DND-41 (cell line): ENCODE data around the gene HOXD10.

ENCODE experiments used
- ATAC-seq: fragments of 200-7000 bp; cut with Tn5 transposase; 3 replicates; pipeline ENCODE4 v1.9.1; 2021; ENCODE audit warnings: low read depth; ENCODE audit not compliant: insufficient read depth
- DNase-seq: peaks from one replicate; pipeline ENCODE4 v3.0.0-alpha.2; 2020
- H2AFZ ChIP-seq: 2 replicates; pipeline ENCODE4 v1.6.0; 2012; ENCODE audit warnings: low read depth, low read length
- H3K27ac ChIP-seq: 2 replicates; pipeline ENCODE4 v1.5.1; 2012; ENCODE audit warnings: low read length, inconsistent platforms
- H3K27me3 ChIP-seq: fragments of 200-600 bp; sonication (generic); 2 replicates; pipeline ENCODE4 v1.6.0; 2012; ENCODE audit warnings: low read length, mild to moderate bottlenecking, inconsistent platforms; ENCODE audit not compliant: insufficient read depth, poor library complexity
- H3K36me3 ChIP-seq: 2 replicates; pipeline ENCODE4 v1.5.1; 2012; ENCODE audit warnings: low read length, inconsistent platforms; ENCODE audit not compliant: insufficient read depth
- H3K4me1 ChIP-seq: 2 replicates; pipeline ENCODE4 v1.5.1; 2012; ENCODE audit warnings: mild to moderate bottlenecking, low read length; ENCODE audit not compliant: insufficient read depth
- H3K4me2 ChIP-seq: 2 replicates; pipeline ENCODE4 v1.6.0; 2012; ENCODE audit warnings: mild to moderate bottlenecking, moderate library complexity, low read length, inconsistent platforms; ENCODE audit not compliant: insufficient read depth
- H3K4me3 ChIP-seq, 2 experiments: fragments of 200-600 bp in 1 of 2; shearing (Covaris generic) in 1 of 2; 2 replicates each; pipeline ENCODE4 v1.5.1; 2012 to 2016; ENCODE audit warnings: inconsistent platforms in 2 of 2, low read length in 2 of 2, mild to moderate bottlenecking in 2 of 2, low read depth in 1 of 2, moderate library complexity in 1 of 2
- H3K79me2 ChIP-seq: 2 replicates; pipeline ENCODE4 v1.6.0; 2012; ENCODE audit warnings: low read length, inconsistent platforms; ENCODE audit not compliant: insufficient read depth
- H3K9ac ChIP-seq: 2 replicates; pipeline ENCODE4 v1.6.0; 2012; ENCODE audit warnings: low read depth, mild to moderate bottlenecking, inconsistent platforms, low read length, moderate library complexity
- H3K9me3 ChIP-seq: 2 replicates; pipeline ENCODE4 v1.5.1; 2012; ENCODE audit warnings: low read length, moderate library complexity, mild to moderate bottlenecking, inconsistent platforms; ENCODE audit not compliant: insufficient read depth, severe bottlenecking
- H4K20me1 ChIP-seq: 2 replicates; pipeline ENCODE4 v1.6.0; 2012; ENCODE audit warnings: low read length; ENCODE audit not compliant: insufficient read depth
- EZH2 ChIP-seq: IDR thresholded peaks from 3 replicates; pipeline ENCODE4 v1.6.1; 2012; ENCODE audit warnings: borderline replicate concordance, low read depth, mild to moderate bottlenecking, moderate library complexity, low read length, inconsistent platforms; ENCODE audit not compliant: severe bottlenecking
- TF ChIP-seq, protein P1 (sequence below): IDR thresholded peaks from 2 replicates; pipeline ENCODE4 v1.5.1; 2012; ENCODE audit warnings: borderline replicate concordance, low read length, moderate library complexity, mild to moderate bottlenecking; ENCODE audit not compliant: poor library complexity, severe bottlenecking; ENCODE audit errors: extremely low read depth

The HOXD10 gene

DNA sequence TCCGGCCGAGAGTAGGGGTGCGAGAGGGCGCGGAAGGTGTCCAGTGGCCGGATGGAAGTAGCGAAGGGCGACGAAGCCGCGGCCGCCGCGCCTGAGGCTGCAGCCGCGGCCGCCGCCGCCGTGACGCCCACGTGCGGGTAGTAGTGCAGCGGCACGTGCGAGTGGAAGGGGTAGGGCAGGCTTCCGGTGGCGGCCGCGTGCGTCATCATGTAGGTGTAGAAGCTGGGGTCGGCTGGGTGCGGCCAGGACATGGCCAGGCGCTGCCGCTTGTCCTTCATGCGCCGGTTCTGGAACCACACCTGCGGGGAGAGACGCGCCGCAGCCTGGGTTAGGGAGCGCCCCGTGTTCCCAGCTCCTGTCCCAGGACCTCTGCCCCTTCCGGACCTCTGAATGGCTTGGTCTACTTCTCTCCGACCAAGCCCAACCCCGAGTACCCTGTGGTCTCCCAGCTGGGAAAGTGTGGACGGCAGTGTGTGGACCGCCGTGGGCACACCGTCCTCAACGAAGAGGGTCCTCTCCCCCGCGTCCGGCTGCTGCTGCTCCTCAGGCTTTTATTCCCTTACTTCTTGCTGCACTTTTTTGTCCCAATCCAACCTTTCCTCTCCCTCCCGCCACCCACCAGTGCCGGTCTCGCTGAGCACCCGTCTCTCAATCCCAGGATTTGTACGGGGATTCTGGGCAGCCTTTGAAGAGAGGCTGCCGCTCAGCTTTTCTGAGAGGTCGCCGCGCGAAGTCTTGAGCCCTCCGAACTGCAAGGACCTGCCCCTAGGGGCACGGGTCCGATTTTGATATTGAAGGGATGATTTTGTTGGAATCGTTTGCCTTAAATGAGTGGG is 35.8 kb upstream of the HOXD10 start:
- H4K20me1 ChIP-seq = no peaks in the 10 kb centered on the region
- H3K9ac ChIP-seq = no peak overlapping the region
- H3K4me1 ChIP-seq = no peaks in the 10 kb centered on the region
- H3K79me2 ChIP-seq = no peaks in the 10 kb centered on the region
- H3K4me3 ChIP-seq = no peak overlapping the region
- no peak overlapping the region for H2AFZ ChIP-seq
- H3K36me3 ChIP-seq = no peaks in the 10 kb centered on the region
- no peak for DNase-seq
- H3K27ac ChIP-seq = no peak overlapping the region
- no peak overlapping the region for H3K4me2 ChIP-seq
- H3K27me3 ChIP-seq = no peaks in the 10 kb centered on the region
- no peak for ATAC-seq
- TF ChIP-seq, protein P1, sequence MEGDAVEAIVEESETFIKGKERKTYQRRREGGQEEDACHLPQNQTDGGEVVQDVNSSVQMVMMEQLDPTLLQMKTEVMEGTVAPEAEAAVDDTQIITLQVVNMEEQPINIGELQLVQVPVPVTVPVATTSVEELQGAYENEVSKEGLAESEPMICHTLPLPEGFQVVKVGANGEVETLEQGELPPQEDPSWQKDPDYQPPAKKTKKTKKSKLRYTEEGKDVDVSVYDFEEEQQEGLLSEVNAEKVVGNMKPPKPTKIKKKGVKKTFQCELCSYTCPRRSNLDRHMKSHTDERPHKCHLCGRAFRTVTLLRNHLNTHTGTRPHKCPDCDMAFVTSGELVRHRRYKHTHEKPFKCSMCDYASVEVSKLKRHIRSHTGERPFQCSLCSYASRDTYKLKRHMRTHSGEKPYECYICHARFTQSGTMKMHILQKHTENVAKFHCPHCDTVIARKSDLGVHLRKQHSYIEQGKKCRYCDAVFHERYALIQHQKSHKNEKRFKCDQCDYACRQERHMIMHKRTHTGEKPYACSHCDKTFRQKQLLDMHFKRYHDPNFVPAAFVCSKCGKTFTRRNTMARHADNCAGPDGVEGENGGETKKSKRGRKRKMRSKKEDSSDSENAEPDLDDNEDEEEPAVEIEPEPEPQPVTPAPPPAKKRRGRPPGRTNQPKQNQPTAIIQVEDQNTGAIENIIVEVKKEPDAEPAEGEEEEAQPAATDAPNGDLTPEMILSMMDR = no peak
- no peak for TF ChIP-seq EZH2
- no peaks in the 10 kb centered on the region for H3K9me3 ChIP-seq

DNA sequence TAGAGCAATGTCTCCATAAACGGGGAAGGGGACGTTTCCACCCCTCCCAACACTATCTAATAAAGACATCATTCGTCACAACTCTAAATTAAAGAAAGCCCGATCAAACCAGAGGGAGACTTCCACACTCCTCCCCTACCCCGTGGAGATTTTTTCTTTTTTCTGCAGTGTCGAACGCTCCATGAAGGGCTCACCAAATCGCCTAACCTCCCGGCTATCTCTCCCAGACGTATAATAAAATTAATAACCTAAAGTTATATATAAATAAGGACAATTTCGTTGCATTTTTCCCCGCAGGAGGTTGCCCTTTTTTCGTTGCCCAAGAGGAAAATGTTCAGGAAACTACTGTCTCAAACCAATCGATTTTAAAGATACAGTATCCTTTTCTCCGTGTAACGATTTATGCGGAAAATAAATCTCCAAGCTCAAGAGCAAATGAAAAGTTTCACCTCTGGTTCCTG is 35.2 kb upstream of the HOXD10 start:
- Histone ChIP-seq H3K27me3 (no peaks in the 10 kb centered on the region), H2AFZ (no peak overlapping the region), H3K4me2 (no peak overlapping the region), H3K27ac (no peak overlapping the region), H3K4me3 (no peak overlapping the region), H3K9me3 (no peaks in the 10 kb centered on the region), H3K4me1 (peaks cover 5% of the 10 kb centered on the region; the same call in 1 of the 2 replicates), H3K9ac (no peak overlapping the region), H4K20me1 (no peaks in the 10 kb centered on the region), H3K36me3 (no peaks in the 10 kb centered on the region), H3K79me2 (no peaks in the 10 kb centered on the region)
- ATAC-seq = no peak
- no peak for DNase-seq
- TF ChIP-seq, protein P1 = no peak
- TF ChIP-seq EZH2 = no peak

DNA sequence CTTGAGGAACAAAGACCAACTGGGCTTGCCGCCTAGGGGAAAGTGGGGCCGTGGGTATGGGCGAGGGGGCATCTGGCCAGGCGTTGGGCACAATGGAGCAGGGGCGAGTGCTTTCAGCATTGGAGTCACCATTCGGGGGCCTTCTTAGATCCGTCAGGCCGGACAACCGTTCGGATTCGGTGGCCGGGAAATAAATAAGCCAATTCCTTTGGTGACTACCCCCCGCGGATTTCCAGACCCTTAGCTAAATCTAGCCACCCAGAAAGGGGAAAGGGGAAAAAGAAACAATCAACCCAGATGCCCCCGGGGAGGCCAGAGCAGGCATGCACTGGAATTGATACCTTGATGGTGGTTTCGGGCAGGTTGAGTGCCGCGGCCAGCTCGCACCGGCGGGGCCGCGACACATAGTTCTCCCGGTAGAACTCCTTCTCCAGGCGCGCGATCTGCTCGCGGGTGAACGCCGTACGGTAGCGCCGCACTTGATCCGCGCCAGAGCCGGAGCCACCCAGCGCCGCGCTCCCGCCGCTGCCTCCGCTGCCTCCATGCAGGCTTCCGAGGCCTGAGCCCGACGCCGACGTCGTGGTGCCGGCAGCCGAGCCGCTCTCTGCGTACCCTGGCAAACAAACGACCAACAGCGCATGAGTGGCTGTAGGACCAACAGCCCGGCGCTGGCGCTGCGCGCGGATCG is 34.6 kb upstream of the HOXD10 start:
- Histone ChIP-seq H3K36me3 (no peaks in the 10 kb centered on the region), H3K79me2 (no peaks in the 10 kb centered on the region), H3K27me3 (no peaks in the 10 kb centered on the region), H3K4me3 (no peak overlapping the region), H3K9me3 (no peaks in the 10 kb centered on the region), H3K4me1 (peaks cover 6% of the 10 kb centered on the region; the same call in 1 of the 2 replicates), H3K9ac (no peak overlapping the region), H3K4me2 (no peak overlapping the region), H4K20me1 (no peaks in the 10 kb centered on the region), H2AFZ (no peak overlapping the region), H3K27ac (no peak overlapping the region)
- DNase-seq = no peak
- no peak for ATAC-seq
- no peak for TF ChIP-seq EZH2

DNA sequence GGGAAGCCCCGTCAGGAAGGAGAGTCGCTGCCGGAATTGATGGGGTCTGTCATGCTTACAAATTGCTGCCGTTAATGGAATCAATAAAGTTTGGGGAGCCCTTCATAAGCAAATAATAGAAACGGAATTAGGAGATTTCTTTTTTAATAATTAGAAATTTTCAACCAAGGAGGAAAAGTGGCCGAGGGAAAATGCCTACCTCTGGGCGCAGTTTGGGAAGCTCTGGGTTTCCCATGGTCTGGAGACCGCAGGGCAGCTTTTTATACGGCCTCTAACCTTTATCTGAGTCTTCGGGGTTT is 34.1 kb upstream of the HOXD10 start:
- Histone ChIP-seq H3K4me2 (no peak overlapping the region), H4K20me1 (no peaks in the 10 kb centered on the region), H2AFZ (no peak overlapping the region), H3K4me3 (no peak overlapping the region), H3K79me2 (no peaks in the 10 kb centered on the region), H3K9ac (no peak overlapping the region), H3K4me1 (peaks cover 6% of the 10 kb centered on the region; the same call in 1 of the 2 replicates), H3K27me3 (no peaks in the 10 kb centered on the region), H3K9me3 (no peaks in the 10 kb centered on the region), H3K36me3 (no peaks in the 10 kb centered on the region), H3K27ac (no peak overlapping the region)
- no peak for TF ChIP-seq EZH2
- TF ChIP-seq, protein P1 = no peak
- DNase-seq (no peak), ATAC-seq (no peak)
